A549 (cell line): ENCODE data around the gene MAPKAP1. TPM values are rescaled to one million over a fixed set of nuclear protein-coding genes. Genes with fewer than 3 reads are reported as not detected.

ENCODE experiments used
- ATAC-seq, 2 experiments: fragments of 200-7000 bp in 1 of 2; fragments of >200 bp in 1 of 2; cut with Nextera tagmentation in 1 of 2; cut with Tn5 transposase in 1 of 2; 3 replicates each; pipeline versions ENCODE4 v1.8.0 to v1.9.1; 2018 to 2020; ENCODE audit warnings: mild to moderate bottlenecking in 1 of 2, moderate library complexity in 1 of 2
- CTCF ChIA-PET: fragments of 300-600 bp; sonication (Branson Sonifier 250); formaldehyde crosslinking; extraction: SDS; loops from one replicate; lab custom pipeline; 2021; ENCODE audit warnings: antibody characterized with exemption, inconsistent platforms; lab: Yijun Ruan, JAX
- POLR2A ChIA-PET: fragments of 350-600 bp; formaldehyde crosslinking; extraction: SDS; loops from one replicate; lab custom pipeline; 2021; ENCODE audit warnings: antibody characterized with exemption, inconsistent platforms; lab: Yijun Ruan, JAX
- DNase-seq, 2 experiments: peaks; one replicate each; pipeline versions ENCODE4 v3.0.0 to v3.0.0-alpha.2; 2011 to 2016; ENCODE audit warnings: low read depth in 1 of 2, low spot score in 1 of 2
- FAIRE-seq: peaks from 2 replicates; lab custom pipeline; 2011; peaks lifted over from hg19 to GRCh38; lab: Jason Lieb, UNC
- H3K27ac ChIP-seq, 2 experiments: fragments of >200 bp; sonication (Bioruptor Twin); formaldehyde crosslinking; 3 replicates each; pipeline ENCODE4 v1.5.1; 2016 to 2017
- H3K4me1 ChIP-seq: fragments of >200 bp; sonication (Bioruptor Twin); formaldehyde crosslinking; 3 replicates; pipeline ENCODE4 v1.6.1; 2016
- H3K4me2 ChIP-seq: fragments of >200 bp; sonication (Bioruptor Twin); formaldehyde crosslinking; 3 replicates; pipeline ENCODE4 v1.6.1; 2016
- H3K4me3 ChIP-seq: fragments of >200 bp; sonication (Bioruptor Twin); formaldehyde crosslinking; 3 replicates; pipeline ENCODE4 v1.5.1; 2016
- H3K9me3 ChIP-seq: fragments of >200 bp; sonication (Bioruptor Twin); formaldehyde crosslinking; 3 replicates; pipeline ENCODE4 v1.6.1; 2016
- BCL3 ChIP-seq: fragments of >200 bp; sonication (Bioruptor Twin); formaldehyde crosslinking; IDR thresholded peaks from 3 replicates; pipeline ENCODE4 v1.6.1; 2016
- CBX2 ChIP-seq: fragments of 200-600 bp; sonication (generic); IDR thresholded peaks from 2 replicates; pipeline ENCODE4 v1.6.1; 2016; ENCODE audit warnings: low read depth, mild to moderate bottlenecking, borderline replicate concordance
- CBX8 ChIP-seq: fragments of 200-600 bp; sonication (generic); IDR thresholded peaks from 2 replicates; pipeline ENCODE4 v1.6.1; 2016
- CHD2 ChIP-seq: fragments of 150-350 bp; IDR thresholded peaks from 2 replicates; pipeline ENCODE4 v1.6.1; 2014; ENCODE audit warnings: low read length; ENCODE audit not compliant: partially characterized antibody
- CHD4 ChIP-seq: fragments of 200-600 bp; sonication (generic); IDR thresholded peaks from 2 replicates; pipeline ENCODE4 v1.6.1; 2016; ENCODE audit warnings: antibody characterized with exemption, mild to moderate bottlenecking, borderline replicate concordance
- EP300 ChIP-seq, 2 experiments: fragments of >200 bp; sonication (Bioruptor Twin); formaldehyde crosslinking; IDR thresholded peaks; 2 replicates in 1 of 2; 3 replicates in 1 of 2; pipeline ENCODE4 v1.6.1; 2016 to 2017
- FOSB ChIP-seq: fragments of 250-450 bp; sonication (Bioruptor Pico); IDR thresholded peaks from 2 replicates; pipeline ENCODE4 v1.5.0; 2020; ENCODE audit warnings: mild to moderate bottlenecking, moderate library complexity
- FOSL2 ChIP-seq, 2 experiments: fragments of 450-650 bp in 1 of 2; fragments of >200 bp in 1 of 2; sonication (Bioruptor Twin) in 1 of 2; formaldehyde crosslinking; IDR thresholded peaks; 2 replicates each; pipeline versions ENCODE4 v1.5.0 to v1.6.1; 2016 to 2020; ENCODE audit warnings: mild to moderate bottlenecking in 1 of 2, moderate library complexity in 1 of 2
- GATA3 ChIP-seq: IDR thresholded peaks from 2 replicates; pipeline ENCODE4 v1.6.1; 2012; ENCODE audit warnings: borderline replicate concordance
- HOXA7 ChIP-seq: fragments of 250-450 bp; sonication (Bioruptor Pico); IDR thresholded peaks from 2 replicates; pipeline ENCODE4 v1.5.0; 2020; ENCODE audit warnings: mild to moderate bottlenecking, moderate library complexity
- HOXB13 ChIP-seq: fragments of 250-450 bp; sonication (Bioruptor Pico); IDR thresholded peaks from 2 replicates; pipeline ENCODE4 v1.5.0; 2020; ENCODE audit warnings: low read depth, mild to moderate bottlenecking, moderate library complexity
- JUNB ChIP-seq: fragments of >200 bp; sonication (Bioruptor Twin); formaldehyde crosslinking; IDR thresholded peaks from 2 replicates; pipeline ENCODE4 v1.6.1; 2016
- MAFK ChIP-seq: fragments of 450-650 bp; IDR thresholded peaks from 2 replicates; pipeline ENCODE4 v1.6.1; 2014; ENCODE audit not compliant: partially characterized antibody
- MAZ ChIP-seq: fragments of 150-350 bp; IDR thresholded peaks from 2 replicates; pipeline ENCODE4 v1.6.1; 2014; ENCODE audit warnings: antibody characterized with exemption, low read depth, low read length, borderline replicate concordance
- PHF8 ChIP-seq: fragments of 200-600 bp; sonication (generic); IDR thresholded peaks from 2 replicates; pipeline ENCODE4 v1.6.1; 2016; ENCODE audit warnings: low read depth, mild to moderate bottlenecking, antibody characterized with exemption, moderate library complexity, borderline replicate concordance
- POLR2AphosphoS2 ChIP-seq: conservative IDR thresholded peaks from 2 replicates; pipeline ENCODE4 v1.6.1; 2012; ENCODE audit warnings: low read length, improper control_type of control experiment, inconsistent platforms
- RAD21 ChIP-seq, 2 experiments: fragments of >200 bp in 1 of 2; sonication (Bioruptor Twin) in 1 of 2; formaldehyde crosslinking in 1 of 2; IDR thresholded peaks in 1 of 2; conservative IDR thresholded peaks in 1 of 2; 2 replicates in 1 of 2; 3 replicates in 1 of 2; pipeline ENCODE4 v1.6.1; 2012 to 2018; ENCODE audit warnings: inconsistent platforms in 1 of 2
- RARB ChIP-seq: fragments of 250-450 bp; sonication (Bioruptor Pico); IDR thresholded peaks from 2 replicates; pipeline ENCODE4 v1.8.0; 2021; ENCODE audit warnings: mild to moderate bottlenecking, moderate library complexity
- REST ChIP-seq: fragments of 200-600 bp; sonication (generic); IDR thresholded peaks from 2 replicates; pipeline ENCODE4 v1.6.1; 2016; ENCODE audit warnings: antibody characterized with exemption, mild to moderate bottlenecking, moderate library complexity
- RFX5 ChIP-seq: fragments of 450-650 bp; IDR thresholded peaks from 2 replicates; pipeline ENCODE4 v1.7.1; 2014; ENCODE audit warnings: antibody characterized with exemption, mild to moderate bottlenecking, moderate library complexity
- SREBF2 ChIP-seq: fragments of 450-650 bp; IDR thresholded peaks from 2 replicates; pipeline ENCODE4 v1.6.1; 2014; ENCODE audit warnings: mild to moderate bottlenecking, moderate library complexity
- ZC3H11A ChIP-seq: fragments of 450-650 bp; IDR thresholded peaks from 2 replicates; pipeline ENCODE4 v1.6.1; 2014; ENCODE audit warnings: antibody characterized with exemption, mild to moderate bottlenecking
- WGBS: methylation state at CpG from one replicate; pipeline ENCODE4 v1.1.6; 2017; ENCODE audit errors: missing lambda C conversion rate; 5-methylcytosine and 5-hydroxymethylcytosine counted together
- polyA plus RNA-seq, 4 experiments: library from polyadenylated mRNA; depleted of rRNA in 3 of 4; stranded (reverse); fragments of >200 nt; fragmentation: RNase III in 1 of 4; extraction: RNeasy Plus Mini Kit Qiagen cat#74134 plus additional on column Dnase treatment in 1 of 4; gene quantifications; 2 replicates in 3 of 4; 3 replicates in 1 of 4; pipeline ENCODE4 v1.2.3, GENCODE V29; 2011 to 2017
- TF ChIP-seq, protein P1 (sequence below): IDR thresholded peaks from 2 replicates; pipeline ENCODE4 v1.6.1; 2012
- TF ChIP-seq, protein P2 (sequence below): fragments of 250-450 bp; sonication (Bioruptor Pico); IDR thresholded peaks from 2 replicates; pipeline ENCODE4 v1.5.0; 2020; ENCODE audit warnings: low read depth, mild to moderate bottlenecking, moderate library complexity

Gene MAPKAP1
- polyA plus RNA-seq, 2 of the 4 experiments (the other 2 are of a cell fraction): 49.9 to 119 TPM

DNA sequence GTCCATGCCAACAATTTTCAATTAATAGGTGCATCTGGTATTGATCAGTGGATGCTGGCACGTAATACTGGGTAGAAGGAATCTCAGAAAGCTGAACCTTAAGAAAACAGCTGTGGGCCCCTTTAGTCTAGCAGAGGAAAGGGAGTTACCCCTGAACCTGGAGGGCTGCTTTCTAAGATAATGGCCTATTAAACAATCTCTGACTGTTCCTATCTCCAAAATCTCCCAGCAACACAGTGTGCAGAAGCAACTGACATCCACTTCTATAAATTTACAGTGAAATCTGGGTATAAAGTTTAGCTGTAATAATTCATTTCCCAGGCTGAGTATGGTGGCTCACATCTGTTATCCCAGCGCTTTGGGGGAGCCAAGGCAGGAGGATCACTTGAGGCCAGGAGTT is 198.8 kb downstream of the MAPKAP1 start:
- no peak overlapping the region for H3K4me2 ChIP-seq
- no peak for ATAC-seq
- ChIA-PET CTCF (no interaction called here), POLR2A (no interaction called here)
- no peak overlapping the region for H3K4me3 ChIP-seq
- 88% methylated on average over 2 of the region's 2 CpGs for WGBS
- no peak for FAIRE-seq
- TF ChIP-seq CBX2: no peak
- no peak for TF ChIP-seq FOSL2 (IDR thresholded peaks at IDR 0.05)
- no peak for TF ChIP-seq FOSL2 (CRISPR knock-in tag; IDR thresholded peaks at IDR 0.05)
- no peak for TF ChIP-seq HOXA7 (CRISPR knock-in tag)
- no peak for TF ChIP-seq RFX5
- no peak for TF ChIP-seq REST
- TF ChIP-seq CBX8: no peak
- TF ChIP-seq FOSB (CRISPR knock-in tag): no peak
- TF ChIP-seq MAZ: no peak
- TF ChIP-seq POLR2AphosphoS2: no peak
- TF ChIP-seq RARB: no peak
- TF ChIP-seq HOXB13: no peak
- TF ChIP-seq, protein P1, sequence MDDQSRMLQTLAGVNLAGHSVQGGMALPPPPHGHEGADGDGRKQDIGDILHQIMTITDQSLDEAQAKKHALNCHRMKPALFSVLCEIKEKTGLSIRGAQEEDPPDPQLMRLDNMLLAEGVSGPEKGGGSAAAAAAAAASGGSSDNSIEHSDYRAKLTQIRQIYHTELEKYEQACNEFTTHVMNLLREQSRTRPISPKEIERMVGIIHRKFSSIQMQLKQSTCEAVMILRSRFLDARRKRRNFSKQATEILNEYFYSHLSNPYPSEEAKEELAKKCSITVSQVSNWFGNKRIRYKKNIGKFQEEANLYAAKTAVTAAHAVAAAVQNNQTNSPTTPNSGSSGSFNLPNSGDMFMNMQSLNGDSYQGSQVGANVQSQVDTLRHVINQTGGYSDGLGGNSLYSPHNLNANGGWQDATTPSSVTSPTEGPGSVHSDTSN: no peak
- TF ChIP-seq RAD21 (conservative IDR thresholded peaks at IDR 0.05 in 1 of 2, IDR thresholded peaks at IDR 0.05 in 1 of 2): no peak
- TF ChIP-seq ZC3H11A: no peak
- no peak for TF ChIP-seq SREBF2
- no peak for DNase-seq
- peaks cover 10% of the 10 kb centered on the region for H3K4me1 ChIP-seq
- H3K9me3 ChIP-seq: no peaks in the 10 kb centered on the region
- H3K27ac ChIP-seq: no peak overlapping the region

- ChIA-PET POLR2A (no interaction called here), CTCF (interaction anchor here (1.2 kb wide), 1 partner anchor 23 kb away, joined by 4 read pairs; no protein-coding TSS in a partner anchor)
- TF ChIP-seq, protein P2, sequence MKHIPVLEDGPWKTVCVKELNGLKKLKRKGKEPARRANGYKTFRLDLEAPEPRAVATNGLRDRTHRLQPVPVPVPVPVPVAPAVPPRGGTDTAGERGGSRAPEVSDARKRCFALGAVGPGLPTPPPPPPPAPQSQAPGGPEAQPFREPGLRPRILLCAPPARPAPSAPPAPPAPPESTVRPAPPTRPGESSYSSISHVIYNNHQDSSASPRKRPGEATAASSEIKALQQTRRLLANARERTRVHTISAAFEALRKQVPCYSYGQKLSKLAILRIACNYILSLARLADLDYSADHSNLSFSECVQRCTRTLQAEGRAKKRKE (CRISPR knock-in tag): no peak
- TF ChIP-seq CHD2: no peak
- no peak for TF ChIP-seq BCL3
- no peak for TF ChIP-seq HOXA7 (CRISPR knock-in tag)
- TF ChIP-seq EP300 (IDR thresholded peaks at IDR 0.05): no peak
- TF ChIP-seq FOSB (CRISPR knock-in tag): no peak
- no peak for TF ChIP-seq MAFK
- no peak for TF ChIP-seq GATA3
- no peak for TF ChIP-seq PHF8
- TF ChIP-seq CBX2: no peak
- no peak for TF ChIP-seq JUNB
- no peak for TF ChIP-seq CHD4
- Histone ChIP-seq H3K4me3 (no peak overlapping the region), H3K4me1 (peaks cover 6% of the 10 kb centered on the region; the same call in 1 of the 3 replicates), H3K9me3 (no peaks in the 10 kb centered on the region), H3K27ac (no peak overlapping the region), H3K4me2 (no peak overlapping the region)
- FAIRE-seq (no peak), ATAC-seq (no peak), DNase-seq (no peak)
- WGBS: 96% methylated on average over 5 of the region's 5 CpGs
Observed at GRCh38 chr9:125507226-125507625, 199.8 kb downstream of the MAPKAP1 start.
